ENCODE measurements around the gene EYA2.

The EYA2 gene

DNA sequence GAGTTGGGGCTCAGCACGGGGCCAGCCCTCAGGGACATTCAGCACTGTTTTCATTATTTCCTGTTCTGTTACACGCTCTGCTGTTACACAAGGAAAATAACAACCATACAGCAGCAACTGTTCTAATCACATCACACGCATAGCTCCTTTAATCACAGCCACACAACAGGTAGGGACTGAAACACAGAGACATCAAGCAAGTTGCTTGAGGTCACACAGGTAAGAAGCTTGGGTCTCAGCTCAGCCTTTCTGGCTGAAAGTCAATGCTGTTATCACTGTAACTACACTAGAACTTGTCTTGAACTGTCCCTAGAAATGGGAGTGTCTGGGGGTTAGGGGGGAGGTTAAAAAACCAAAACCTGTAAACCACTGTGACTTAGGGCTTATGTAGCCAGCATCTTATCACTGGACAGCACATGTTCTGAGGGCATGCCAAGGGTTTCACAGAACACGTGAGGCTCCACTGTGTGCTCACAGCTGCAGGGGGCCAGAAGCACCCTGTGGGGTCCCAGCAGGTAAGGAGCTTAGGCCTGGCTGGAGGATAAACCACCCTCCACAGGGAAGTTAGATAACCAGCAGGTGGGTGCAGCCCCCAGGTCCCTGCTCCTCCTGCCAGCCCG lies 146.0 kb downstream of the EYA2 start:
- in situ Hi-C loops (cut with MboI; ENCODE audit: low sequenced_read_pairs, unreplicated experiment) = no loop called here
- DNase-seq (ENCODE audit: low spot score) = no peak
- TF ChIP-seq CTCF (IDR thresholded peaks at IDR 0.05; ENCODE audit: borderline replicate concordance, control extremely low read depth, extremely low read depth, insufficient read depth, missing control alignments) = no peak

DNA sequence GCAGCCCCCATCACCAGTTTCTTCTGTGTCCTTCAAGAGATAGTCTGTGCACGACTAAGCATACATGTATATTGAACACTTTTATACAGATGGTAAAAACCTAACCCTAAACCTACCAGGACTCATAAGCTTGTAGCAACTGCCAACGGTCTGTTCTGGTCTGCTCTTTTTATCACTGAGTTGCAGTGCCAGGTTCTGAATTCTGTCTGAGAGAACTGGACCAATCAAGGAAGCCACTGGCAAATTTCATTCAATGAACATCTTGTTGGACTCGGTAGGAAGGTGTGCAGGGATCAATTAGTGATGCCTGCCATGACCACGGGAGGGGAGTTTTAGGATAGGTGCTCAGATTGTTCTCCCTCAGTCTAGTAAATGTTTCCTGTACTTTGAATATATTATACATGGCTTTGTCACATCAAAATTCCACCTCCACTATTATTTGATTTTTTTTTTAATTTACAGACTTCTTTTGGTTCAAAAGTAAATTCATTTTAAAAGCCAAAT lies 146.8 kb downstream of the EYA2 start:
- DNase-seq (ENCODE audit: low spot score) = no peak
- no peak for TF ChIP-seq CTCF (IDR thresholded peaks at IDR 0.05; ENCODE audit: borderline replicate concordance, control extremely low read depth, extremely low read depth, insufficient read depth, missing control alignments)
- in situ Hi-C loops (cut with MboI; ENCODE audit: low sequenced_read_pairs, unreplicated experiment) = no loop called here

DNA sequence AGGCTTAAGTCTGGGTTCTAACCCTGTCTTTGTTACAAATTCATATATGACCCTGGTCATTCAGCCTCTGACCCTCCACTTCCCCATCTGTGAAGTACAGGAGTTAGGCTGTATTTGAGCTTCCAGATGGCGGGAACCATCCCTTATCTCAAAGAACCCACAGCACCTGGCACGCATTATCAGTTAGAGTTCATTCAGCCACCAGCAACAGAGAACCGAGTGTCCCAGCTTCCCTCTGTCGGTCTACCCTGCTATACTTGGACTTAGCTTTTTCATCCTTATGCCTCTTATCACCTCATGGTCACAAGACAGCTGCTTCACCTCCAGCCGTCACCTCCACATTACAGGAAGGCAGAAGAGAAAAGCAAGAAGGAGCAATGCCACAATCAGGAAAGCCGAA lies 147.8 kb downstream of the EYA2 start:
- no peak for TF ChIP-seq CTCF (IDR thresholded peaks at IDR 0.05; ENCODE audit: borderline replicate concordance, control extremely low read depth, extremely low read depth, insufficient read depth, missing control alignments)
- in situ Hi-C loops (cut with MboI; ENCODE audit: low sequenced_read_pairs, unreplicated experiment) = no loop called here
- no peak for DNase-seq (ENCODE audit: low spot score)

DNA sequence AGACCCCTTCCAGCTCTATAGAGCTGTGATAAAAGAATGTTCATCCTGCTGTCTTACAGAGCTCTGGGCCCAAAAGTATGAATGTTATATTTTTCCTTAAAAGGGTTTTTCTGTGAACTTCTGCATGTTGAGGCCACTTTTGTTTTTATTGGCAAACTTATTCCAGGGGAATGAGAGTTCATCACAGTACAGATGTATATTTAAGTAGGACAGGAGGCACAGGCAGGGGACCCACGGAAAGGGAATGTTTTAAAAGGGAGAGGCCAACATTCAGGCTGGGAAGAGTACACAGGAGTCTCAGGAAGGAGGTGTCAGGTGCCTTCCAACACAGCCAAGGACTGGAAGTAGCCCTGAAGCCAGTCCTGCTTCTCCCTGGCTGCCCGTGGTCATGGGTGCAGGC lies 148.4 kb downstream of the EYA2 start:
- in situ Hi-C loops (cut with MboI; ENCODE audit: low sequenced_read_pairs, unreplicated experiment) = no loop called here
- TF ChIP-seq CTCF (IDR thresholded peaks at IDR 0.05; ENCODE audit: borderline replicate concordance, control extremely low read depth, extremely low read depth, insufficient read depth, missing control alignments) = no peak
- DNase-seq (ENCODE audit: low spot score) = no peak

GRCh38 chr20:47044938-47045337 lies 150.3 kb downstream of the EYA2 start:
- in situ Hi-C loops (cut with MboI; ENCODE audit: low sequenced_read_pairs, unreplicated experiment) = no loop called here
- no peak for TF ChIP-seq CTCF (IDR thresholded peaks at IDR 0.05; ENCODE audit: borderline replicate concordance, control extremely low read depth, extremely low read depth, insufficient read depth, missing control alignments)
- no peak for DNase-seq (ENCODE audit: low spot score)

- in situ Hi-C loops (cut with MboI; ENCODE audit: low sequenced_read_pairs, unreplicated experiment) = no loop called here
- no peak for DNase-seq (ENCODE audit: low spot score)
- no peak for TF ChIP-seq CTCF (IDR thresholded peaks at IDR 0.05; ENCODE audit: borderline replicate concordance, control extremely low read depth, extremely low read depth, insufficient read depth, missing control alignments)
Measured at GRCh38 chr20:47048054-47048453, 153.4 kb downstream of the EYA2 start.

Measured in GM13976 (cell line).